Thymus (tissue), 11 donors: ENCODE data around the gene FUT2. TPM values are rescaled to one million over a fixed set of nuclear protein-coding genes. Genes with fewer than 3 reads are reported as not detected.
"Not testable (repeated sequence)": the region's sequence is repeated elsewhere in the genome, so short reads cannot be mapped to it uniquely, and the experiment has no call there.

Source experiments
- DNase-seq, 9 donors: peaks; one replicate each; pipeline ENCODE4 v3.0.0-alpha.2; 2013; ENCODE audit warnings: low spot score in 9 of 9, low read depth in 6 of 9, missing footprints in 1 of 9
- H3K27ac ChIP-seq, 2 donors: one replicate each; pipeline ENCODE4 v1.5.1; 2013; ENCODE audit warnings: control low read depth in 1 of 2, low read depth in 1 of 2, low read length in 1 of 2, mild to moderate bottlenecking in 1 of 2, moderate library complexity in 1 of 2
- H3K27me3 ChIP-seq, 2 donors: one replicate each; pipeline ENCODE4 v1.5.1; 2013; ENCODE audit warnings: low read length in 1 of 2; ENCODE audit not compliant: control insufficient read depth in 2 of 2, insufficient read depth in 1 of 2
- H3K36me3 ChIP-seq, 2 donors: one replicate each; pipeline ENCODE4 v1.5.1; 2013; ENCODE audit warnings: low read length in 1 of 2, mild to moderate bottlenecking in 1 of 2, moderate library complexity in 1 of 2; ENCODE audit not compliant: control insufficient read depth in 2 of 2, insufficient read depth in 2 of 2
- H3K4me1 ChIP-seq, 2 donors: one replicate each; pipeline ENCODE4 v1.5.1; 2013; ENCODE audit warnings: low read length in 2 of 2; ENCODE audit not compliant: control insufficient read depth in 2 of 2, insufficient read depth in 2 of 2
- H3K4me3 ChIP-seq, 2 donors: one replicate each; pipeline ENCODE4 v1.5.1; 2013; ENCODE audit warnings: low read length in 2 of 2, control low read depth in 1 of 2, mild to moderate bottlenecking in 1 of 2
- H3K9me3 ChIP-seq, 2 donors: one replicate each; pipeline ENCODE4 v1.5.1; 2013; ENCODE audit warnings: low read length in 1 of 2, mild to moderate bottlenecking in 1 of 2; ENCODE audit not compliant: control insufficient read depth in 2 of 2, insufficient read depth in 1 of 2
- WGBS: extraction: QIAGEN DNeasy Blood & Tissue Kit; methylation state at CpG from one replicate; pipeline ENCODE4 v1.1.7; 2013; 5-methylcytosine and 5-hydroxymethylcytosine counted together
- polyA plus RNA-seq: library from polyadenylated mRNA; stranded (reverse); fragments of 200-250 nt; gene quantifications from one replicate; pipeline ENCODE4 v1.2.3, GENCODE V29; 2013
- total RNA-seq: library from RNA; stranded (reverse); fragments of 120-200 nt; gene quantifications from one replicate; pipeline ENCODE4 v1.2.4, GENCODE V29; 2013
- donor health status: healthy.

Gene FUT2
- total and polyA plus RNA-seq, 2 donors = 0.66 to 3.2 TPM

- H3K9me3 ChIP-seq = peaks cover 0 to 4% of the 10 kb centered on the region in 2 donors
- peak; percentile 44 to 91 (median 77) for DNase-seq
- peaks cover 0 to 31% of the 10 kb centered on the region in 2 donors for H3K27me3 ChIP-seq
- H3K36me3 ChIP-seq = no peaks in the 10 kb centered on the region
- 49% methylated on average over 28 of the region's 28 CpGs for WGBS
- H3K27ac ChIP-seq = no peak overlapping the region
- H3K4me3 ChIP-seq = no peak overlapping the region
- H3K4me1 ChIP-seq = peaks cover 7 to 10% of the 10 kb centered on the region in 2 donors
Measured at GRCh38 chr19:48674921-48675824, 20.6 kb upstream of the FUT2 start.

- WGBS = 94% methylated on average over 17 of the region's 17 CpGs
- H3K27ac ChIP-seq = peak overlapping the region in 1 of 2 donors; percentile 51
Measured at GRCh38 chr19:48676487-48676886, 19.3 kb upstream of the FUT2 start.

DNA sequence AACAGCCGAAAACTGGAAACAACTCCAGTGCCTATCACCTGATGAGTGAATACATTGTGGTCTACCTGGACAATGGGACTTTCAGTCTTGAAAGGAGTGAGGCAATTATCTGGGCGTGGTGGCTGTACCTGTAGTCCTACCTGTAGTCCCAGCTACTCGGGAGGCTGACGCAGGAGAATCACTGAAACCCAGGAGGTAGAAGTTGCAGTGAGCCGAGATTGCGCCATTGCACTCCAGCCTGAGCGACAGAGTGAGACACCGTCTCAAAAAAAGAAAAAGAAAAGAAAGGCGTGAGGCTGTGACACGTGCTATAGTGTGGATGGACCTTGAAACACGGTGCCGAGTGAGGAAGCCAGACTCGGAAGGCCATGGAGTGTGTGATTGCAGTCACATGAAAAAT, 18.9 kb upstream of the FUT2 start:
- peak overlapping the region in 1 of 2 donors; percentile 51 for H3K27ac ChIP-seq
- H3K36me3 ChIP-seq = no peaks in the 10 kb centered on the region
- peaks cover 0 to 29% of the 10 kb centered on the region in 2 donors for H3K27me3 ChIP-seq
- peaks cover 19 to 25% of the 10 kb centered on the region in 2 donors for H3K4me1 ChIP-seq
- WGBS = 97% methylated on average over 13 of the region's 13 CpGs
- no peak for DNase-seq
- no peak overlapping the region for H3K4me3 ChIP-seq
- H3K9me3 ChIP-seq = peaks cover 0 to 4% of the 10 kb centered on the region in 2 donors

More at GRCh38 chr19:48676487-48676886, 19.3 kb upstream of the FUT2 start:
- Histone ChIP-seq H3K4me1 (peaks cover 18 to 21% of the 10 kb centered on the region in 2 donors), H3K4me3 (no peak overlapping the region), H3K36me3 (no peaks in the 10 kb centered on the region), H3K27me3 (peaks cover 0 to 29% of the 10 kb centered on the region in 2 donors), H3K9me3 (peaks cover 0 to 4% of the 10 kb centered on the region in 2 donors)
- DNase-seq = no peak

DNA sequence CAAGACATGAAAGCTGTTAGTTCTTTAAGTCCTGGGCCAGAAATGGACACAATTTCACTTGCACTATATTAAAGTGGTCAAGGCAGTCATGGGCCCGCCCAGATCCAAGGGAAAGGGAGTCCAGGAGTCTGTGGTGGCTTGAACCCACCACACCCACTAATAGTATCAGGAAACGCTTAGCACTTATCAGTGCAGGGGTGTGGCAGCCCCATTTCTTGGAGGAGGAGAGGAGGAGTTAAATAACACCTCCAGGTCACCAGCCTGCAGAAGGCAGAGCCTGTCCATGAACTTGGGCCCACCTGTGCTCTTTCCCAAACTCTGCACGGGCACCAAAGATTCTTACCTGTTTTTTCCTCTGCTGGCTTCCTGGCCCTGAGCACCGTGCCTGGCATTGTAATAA, 17.6 kb upstream of the FUT2 start:
- Histone ChIP-seq H3K36me3 (no peaks in the 10 kb centered on the region), H3K27ac (no peak overlapping the region), H3K9me3 (peaks cover 0 to 4% of the 10 kb centered on the region in 2 donors), H3K4me3 (no peak overlapping the region), H3K4me1 (peaks cover 19 to 28% of the 10 kb centered on the region in 2 donors), H3K27me3 (peaks cover 0 to 16% of the 10 kb centered on the region in 2 donors)
- DNase-seq = no peak
- WGBS = 93% methylated on average over 4 of the region's 4 CpGs

DNA sequence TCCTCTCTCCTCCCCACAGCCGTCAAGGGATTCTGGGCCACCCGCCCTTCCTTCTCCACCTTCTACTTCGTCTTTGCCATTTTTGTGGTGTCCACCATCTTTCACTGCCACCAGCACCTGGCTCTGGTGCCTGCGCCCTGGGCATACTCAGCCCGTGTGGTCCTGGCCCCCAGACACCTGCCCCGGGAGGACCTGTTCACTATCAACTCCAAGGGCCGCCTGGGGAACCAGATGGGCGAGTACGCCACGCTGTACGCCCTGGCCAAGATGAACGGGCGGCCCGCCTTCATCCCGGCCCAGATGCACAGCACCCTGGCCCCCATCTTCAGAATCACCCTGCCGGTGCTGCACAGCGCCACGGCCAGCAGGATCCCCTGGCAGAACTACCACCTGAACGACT, 15.8 kb upstream of the FUT2 start:
- H3K27me3 ChIP-seq, H3K4me3 ChIP-seq, DNase-seq, H3K27ac ChIP-seq, H3K36me3 ChIP-seq, H3K9me3 ChIP-seq: not testable (repeated sequence)
- 99% methylated on average over 18 of the region's 19 CpGs for WGBS
- H3K4me1 ChIP-seq = peaks cover 18 to 28% of the 10 kb centered on the region in 2 donors

GRCh38 chr19:48680436-48681126, 15.2 kb upstream of the FUT2 start:
- WGBS = 93% methylated on average over 45 of the region's 45 CpGs
- no peaks in the 10 kb centered on the region for H3K36me3 ChIP-seq
- DNase-seq = no peak
- H3K27ac ChIP-seq = peak overlapping the region in 1 of 2 donors; percentile 62
- peaks cover 15 to 23% of the 10 kb centered on the region in 2 donors for H3K4me1 ChIP-seq
- peaks cover 0 to 4% of the 10 kb centered on the region in 2 donors for H3K9me3 ChIP-seq
- H3K27me3 ChIP-seq = no peaks in the 10 kb centered on the region
- no peak overlapping the region for H3K4me3 ChIP-seq

GRCh38 chr19:48681127-48681470, 14.7 kb upstream of the FUT2 start:
- peaks cover 15 to 19% of the 10 kb centered on the region in 2 donors for H3K4me1 ChIP-seq
- peaks cover 0 to 4% of the 10 kb centered on the region in 2 donors for H3K9me3 ChIP-seq
- DNase-seq = peak in 5 of 9 donors; percentile 21 to 74 (median 34)
- no peaks in the 10 kb centered on the region for H3K36me3 ChIP-seq
- no peak overlapping the region for H3K4me3 ChIP-seq
- peak overlapping the region in 1 of 2 donors; percentile 65 for H3K27ac ChIP-seq
- H3K27me3 ChIP-seq = no peaks in the 10 kb centered on the region
- 34% methylated on average over 7 of the region's 7 CpGs for WGBS

- Histone ChIP-seq H3K9me3 (peaks cover 0 to 4% of the 10 kb centered on the region in 2 donors), H3K36me3 (no peaks in the 10 kb centered on the region), H3K4me3 (peak overlapping the region in 1 of 2 donors; percentile 18), H3K27ac (no peak overlapping the region), H3K27me3 (no peaks in the 10 kb centered on the region), H3K4me1 (peaks cover 11 to 19% of the 10 kb centered on the region in 2 donors)
- WGBS = 61% methylated on average over 11 of the region's 11 CpGs
- DNase-seq = peak in 6 of 9 donors; percentile 34 to 82 (median 54)
Measured at GRCh38 chr19:48683349-48683748, 12.4 kb upstream of the FUT2 start.

GRCh38 chr19:48685583-48685982, 10.2 kb upstream of the FUT2 start:
- 94% methylated on average over 9 of the region's 9 CpGs for WGBS
- peaks cover 10 to 16% of the 10 kb centered on the region in 2 donors for H3K4me1 ChIP-seq
- H3K27me3 ChIP-seq = no peaks in the 10 kb centered on the region
- H3K4me3 ChIP-seq = no peak overlapping the region
- H3K36me3 ChIP-seq = no peaks in the 10 kb centered on the region
- no peaks in the 10 kb centered on the region for H3K9me3 ChIP-seq
- DNase-seq = no peak
- H3K27ac ChIP-seq = no peak overlapping the region
